Uterus (tissue), 2 donors: ENCODE results near the gene HDGFL3.

Experiments used
- CTCF ChIP-seq, 4 experiments: fragments of 200-600 bp in 2 of 4; fragments of 450-650 bp in 2 of 4; sonication (generic) in 2 of 4; IDR thresholded peaks; one replicate each; pipeline ENCODE4 v1.5.1; 2016 to 2019; ENCODE audit warnings: antibody characterized with exemption in 4 of 4, mild to moderate bottlenecking in 2 of 4, moderate library complexity in 1 of 4
- POLR2A ChIP-seq, 2 donors: fragments of 450-650 bp; IDR thresholded peaks; one replicate each; pipeline ENCODE4 v1.6.1; 2016; ENCODE audit warnings: antibody characterized with exemption in 2 of 2, mild to moderate bottlenecking in 1 of 2, moderate library complexity in 1 of 2

GRCh38 chr15:83243634-83244033 is 36.0 kb upstream of the HDGFL3 start:
- TF ChIP-seq POLR2A (IDR thresholded peaks at IDR 0.05): no peak
- no peak for TF ChIP-seq CTCF (IDR thresholded peaks at IDR 0.05)
